SU-DHL-6 (cell line): ENCODE results near the gene LRTM2.

ENCODE experiments used
- H2AFZ ChIP-seq: fragments of 200-600 bp; sonication (generic); 2 replicates; pipeline ENCODE4 v1.6.1; 2014; ENCODE audit warnings: low read depth, mild to moderate bottlenecking, moderate library complexity, mixed read lengths, antibody characterized with exemption, low read length; ENCODE audit not compliant: severe bottlenecking
- H3F3A ChIP-seq: fragments of 200-600 bp; shearing (Covaris generic); 2 replicates; pipeline ENCODE4 v1.6.0; 2016; ENCODE audit warnings: antibody characterized with exemption, mild to moderate bottlenecking; ENCODE audit not compliant: insufficient read depth
- H3K27ac ChIP-seq: fragments of 200-600 bp; sonication (generic); 2 replicates; pipeline ENCODE4 v1.5.1; 2016; ENCODE audit warnings: low read depth, mild to moderate bottlenecking, low read length, moderate library complexity, mixed read lengths
- H3K27me3 ChIP-seq: fragments of 200-600 bp; sonication (generic), shearing (Covaris generic); 2 replicates; pipeline ENCODE4 v1.6.0; 2014; ENCODE audit warnings: mild to moderate bottlenecking, low read length
- H3K36me3 ChIP-seq: fragments of 200-600 bp; sonication (generic); 2 replicates; pipeline ENCODE4 v1.6.1; 2014; ENCODE audit warnings: mild to moderate bottlenecking, low read length, mixed read lengths
- H3K4me2 ChIP-seq: fragments of 300-600, 200-600 bp; shearing (Covaris generic), sonication (generic); 2 replicates; pipeline ENCODE4 v1.6.0; 2014; ENCODE audit warnings: low read length, low read depth, mild to moderate bottlenecking; ENCODE audit not compliant: poor library complexity, severe bottlenecking
- H3K4me3 ChIP-seq: fragments of 200-600 bp; sonication (generic); 2 replicates; pipeline ENCODE4 v1.5.1; 2014; ENCODE audit warnings: antibody characterized with exemption, low read length, mild to moderate bottlenecking, mixed read lengths; ENCODE audit not compliant: insufficient read depth, poor library complexity, severe bottlenecking
- H3K79me2 ChIP-seq: fragments of 200-600 bp; sonication (generic); 2 replicates; pipeline ENCODE4 v1.6.1; 2014; ENCODE audit warnings: mild to moderate bottlenecking, low read length, moderate library complexity; ENCODE audit not compliant: insufficient read depth
- H3K9ac ChIP-seq: fragments of 200-600 bp; sonication (generic); 2 replicates; pipeline ENCODE4 v1.7.0; 2014; ENCODE audit warnings: mild to moderate bottlenecking, low read length
- H3K9me2 ChIP-seq: fragments of 200-600 bp; sonication (generic); replicated peaks from 2 replicates; pipeline ENCODE4 v1.6.1; 2014; ENCODE audit warnings: low read length; ENCODE audit not compliant: insufficient read depth
- H3K9me3 ChIP-seq: fragments of 200-600 bp; sonication (generic); 2 replicates; pipeline ENCODE4 v1.6.1; 2014; ENCODE audit warnings: low read length, mixed read lengths; ENCODE audit not compliant: insufficient read depth
- H4K20me1 ChIP-seq: fragments of 200-600 bp; sonication (generic); 2 replicates; pipeline ENCODE4 v1.6.1; 2014; ENCODE audit warnings: low read depth, mild to moderate bottlenecking, antibody characterized with exemption, low read length, moderate library complexity, mixed read lengths
- EZH2phosphoT487 ChIP-seq: fragments of 200-600 bp; sonication (generic), shearing (Covaris generic); conservative IDR thresholded peaks from 2 replicates; pipeline ENCODE4 v1.6.1; 2018; ENCODE audit warnings: mild to moderate bottlenecking, antibody characterized with exemption, low read length, moderate library complexity, mixed read lengths
- TF ChIP-seq, protein P1 (sequence below): fragments of 200-600 bp; sonication (generic); IDR thresholded peaks from one replicate; pipeline ENCODE4 v1.5.1; 2017; ENCODE audit warnings: antibody characterized with exemption, mild to moderate bottlenecking, low read length, moderate library complexity; ENCODE audit not compliant: insufficient read depth, poor library complexity, severe bottlenecking

LRTM2 gene

GRCh38 chr12:1796515-1797010 lies 23.8 kb upstream of the LRTM2 start:
- TF ChIP-seq EZH2phosphoT487: no peak
- TF ChIP-seq, protein P1, sequence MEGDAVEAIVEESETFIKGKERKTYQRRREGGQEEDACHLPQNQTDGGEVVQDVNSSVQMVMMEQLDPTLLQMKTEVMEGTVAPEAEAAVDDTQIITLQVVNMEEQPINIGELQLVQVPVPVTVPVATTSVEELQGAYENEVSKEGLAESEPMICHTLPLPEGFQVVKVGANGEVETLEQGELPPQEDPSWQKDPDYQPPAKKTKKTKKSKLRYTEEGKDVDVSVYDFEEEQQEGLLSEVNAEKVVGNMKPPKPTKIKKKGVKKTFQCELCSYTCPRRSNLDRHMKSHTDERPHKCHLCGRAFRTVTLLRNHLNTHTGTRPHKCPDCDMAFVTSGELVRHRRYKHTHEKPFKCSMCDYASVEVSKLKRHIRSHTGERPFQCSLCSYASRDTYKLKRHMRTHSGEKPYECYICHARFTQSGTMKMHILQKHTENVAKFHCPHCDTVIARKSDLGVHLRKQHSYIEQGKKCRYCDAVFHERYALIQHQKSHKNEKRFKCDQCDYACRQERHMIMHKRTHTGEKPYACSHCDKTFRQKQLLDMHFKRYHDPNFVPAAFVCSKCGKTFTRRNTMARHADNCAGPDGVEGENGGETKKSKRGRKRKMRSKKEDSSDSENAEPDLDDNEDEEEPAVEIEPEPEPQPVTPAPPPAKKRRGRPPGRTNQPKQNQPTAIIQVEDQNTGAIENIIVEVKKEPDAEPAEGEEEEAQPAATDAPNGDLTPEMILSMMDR: no peak
- Histone ChIP-seq H3K27ac (0 out of 2 replicates have a peak overlapping the region, but pooled peaks have one; percentile 19), H2AFZ (peak overlapping the region; percentile 79), H3K27me3 (no peaks in the 10 kb centered on the region), H3K9me3 (no peaks in the 10 kb centered on the region), H3K4me2 (peak overlapping the region; percentile 67), H3F3A (no peaks in the 10 kb centered on the region), H3K79me2 (no peaks in the 10 kb centered on the region), H3K4me3 (peak overlapping the region; percentile 51), H3K36me3 (no peaks in the 10 kb centered on the region), H3K9me2 (no peaks in the 10 kb centered on the region), H3K9ac (peak overlapping the region; percentile 69), H4K20me1 (no peaks in the 10 kb centered on the region)

DNA sequence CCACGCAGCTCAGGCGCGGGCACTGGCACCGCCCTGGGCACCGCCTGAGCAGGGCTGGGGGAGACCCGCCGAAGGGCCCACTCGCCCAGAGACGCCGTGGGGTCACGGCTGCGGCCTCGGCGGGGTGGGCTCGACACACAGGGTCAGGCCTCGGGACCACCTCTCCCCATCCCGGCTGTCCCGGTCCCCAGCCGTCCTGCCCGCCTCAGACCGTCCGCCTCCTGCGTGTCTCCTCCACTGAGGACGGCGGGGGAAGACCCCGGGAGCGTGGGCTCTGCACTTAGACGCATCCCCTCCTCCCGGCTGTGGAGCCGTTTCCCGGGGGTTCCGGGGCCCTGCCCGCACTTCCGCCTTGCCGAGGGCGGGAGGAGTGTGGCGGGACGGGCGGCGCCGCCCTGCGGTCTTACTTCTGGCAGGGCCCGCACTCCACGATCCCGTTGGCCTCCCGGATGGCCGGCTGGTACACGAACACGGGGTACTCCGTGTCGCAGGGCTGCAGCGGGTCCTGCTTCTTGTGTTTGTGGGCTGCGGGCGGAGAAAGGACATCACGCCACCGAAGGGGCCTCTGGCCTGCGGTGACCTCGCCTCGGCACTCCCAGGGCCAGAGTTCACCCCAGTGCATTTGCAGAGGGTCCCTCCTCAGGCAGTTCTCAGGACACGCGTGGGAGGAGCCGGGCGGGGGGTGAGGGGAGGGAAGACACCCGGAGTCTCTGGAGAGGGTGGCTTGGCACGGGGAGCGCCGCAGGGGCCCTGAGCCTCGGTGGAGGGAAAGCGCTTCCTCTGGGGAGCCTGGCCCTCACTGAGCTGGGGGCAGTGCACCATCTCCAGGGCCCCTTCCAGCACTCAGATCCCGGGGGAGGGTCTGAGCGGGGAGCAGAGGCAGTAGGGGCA lies 23.1 kb upstream of the LRTM2 start:
- Histone ChIP-seq H3K36me3 (no peaks in the 10 kb centered on the region), H3K4me3 (peak overlapping the region; percentile 51), H4K20me1 (no peaks in the 10 kb centered on the region), H3K27me3 (no peaks in the 10 kb centered on the region), H3K79me2 (no peaks in the 10 kb centered on the region), H3K9ac (peak overlapping the region; percentile 69), H3K27ac (no peak overlapping the region), H3K9me2 (no peaks in the 10 kb centered on the region), H2AFZ (peak overlapping the region; percentile 79), H3K4me2 (peak overlapping the region; percentile 67), H3F3A (no peaks in the 10 kb centered on the region), H3K9me3 (no peaks in the 10 kb centered on the region)
- TF ChIP-seq, protein P1: no peak

GRCh38 chr12:1797991-1798640 lies 22.2 kb upstream of the LRTM2 start:
- H3F3A ChIP-seq: no peaks in the 10 kb centered on the region
- H3K4me2 ChIP-seq: no peak overlapping the region
- H3K4me3 ChIP-seq: no peak overlapping the region
- H2AFZ ChIP-seq: no peak overlapping the region
- no peaks in the 10 kb centered on the region for H4K20me1 ChIP-seq
- H3K27me3 ChIP-seq: no peaks in the 10 kb centered on the region
- H3K9me2 ChIP-seq: no peaks in the 10 kb centered on the region
- H3K79me2 ChIP-seq: no peaks in the 10 kb centered on the region
- no peaks in the 10 kb centered on the region for H3K9me3 ChIP-seq
- H3K27ac ChIP-seq: no peak overlapping the region
- TF ChIP-seq, protein P1: no peak
- TF ChIP-seq EZH2phosphoT487: no peak
- H3K36me3 ChIP-seq: no peaks in the 10 kb centered on the region
- no peak overlapping the region for H3K9ac ChIP-seq
